Neutrophil (primary cell): ENCODE data around the gene MOGAT2.

ENCODE experiments used
- H3K27ac ChIP-seq: fragments of 200-600 bp; sonication (generic); 2 replicates; pipeline ENCODE4 v1.5.1; 2016; ENCODE audit warnings: mild to moderate bottlenecking, moderate library complexity
- H3K27me3 ChIP-seq: fragments of 200-600 bp; sonication (generic); 2 replicates; pipeline ENCODE4 v1.6.0; 2016; ENCODE audit warnings: mild to moderate bottlenecking
- H3K36me3 ChIP-seq: fragments of 200-600 bp; sonication (generic); 2 replicates; pipeline ENCODE4 v1.5.1; 2017
- H3K4me1 ChIP-seq, 2 experiments: fragments of 200-600 bp in 1 of 2; sonication (generic) in 1 of 2; 1 replicate in 1 of 2; 2 replicates in 1 of 2; pipeline versions ENCODE4 v1.5.1 to v1.6.1; 2013 to 2016; ENCODE audit warnings: low read depth in 1 of 2, low read length in 1 of 2, mild to moderate bottlenecking in 1 of 2, moderate library complexity in 1 of 2; ENCODE audit not compliant: control insufficient read depth in 1 of 2, insufficient read depth in 1 of 2
- H3K4me3 ChIP-seq, 2 experiments: fragments of 200-600 bp in 1 of 2; sonication (generic) in 1 of 2; 1 replicate in 1 of 2; 2 replicates in 1 of 2; pipeline ENCODE4 v1.5.1; 2013 to 2016; ENCODE audit warnings: low read depth in 1 of 2, low read length in 1 of 2, mild to moderate bottlenecking in 1 of 2, moderate library complexity in 1 of 2
- H3K9me3 ChIP-seq: fragments of 200-600 bp; sonication (generic); 2 replicates; pipeline ENCODE4 v1.5.1; 2016
- TF ChIP-seq, protein P1 (sequence below): fragments of 200-600 bp; sonication (generic); IDR thresholded peaks from 2 replicates; pipeline ENCODE4 v1.5.1; 2016; ENCODE audit warnings: antibody characterized with exemption

MOGAT2 gene

DNA sequence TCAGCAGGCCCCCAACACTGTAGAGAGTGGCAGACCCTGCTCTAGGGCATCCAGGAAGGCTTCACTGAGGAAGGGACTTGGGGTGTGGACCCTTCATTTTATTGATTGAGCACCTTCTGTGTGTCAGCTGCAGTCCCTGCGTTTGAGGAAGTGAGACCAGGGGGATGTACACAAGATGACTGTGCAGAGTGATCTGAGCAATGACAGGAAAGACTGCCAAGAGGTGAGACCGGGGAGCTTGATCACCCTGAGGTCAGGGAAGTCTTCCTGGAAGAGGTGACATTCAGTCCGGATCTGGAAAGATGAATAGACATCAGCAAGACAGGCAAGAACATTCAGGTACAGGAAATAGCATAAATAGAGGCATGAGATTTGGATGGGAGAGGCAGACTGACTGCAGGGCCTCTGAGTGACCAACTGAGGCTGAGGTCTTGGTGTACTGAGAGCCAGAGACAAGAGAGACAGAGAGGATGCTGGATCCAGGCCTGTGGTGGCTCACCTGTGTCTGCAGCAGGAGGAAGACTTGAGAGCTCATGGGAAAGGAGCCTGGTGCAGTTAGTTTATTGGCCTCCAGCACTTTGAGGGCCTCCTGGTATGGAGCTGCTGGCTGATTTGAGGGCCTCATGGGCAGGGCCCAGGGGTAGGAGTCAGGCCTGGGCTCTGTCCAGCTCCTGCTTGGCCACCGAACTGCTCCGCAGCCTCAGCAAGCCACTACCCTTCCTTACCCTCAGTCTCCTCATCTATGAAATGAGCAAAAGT, 56.1 kb downstream of the MOGAT2 start:
- TF ChIP-seq, protein P1, sequence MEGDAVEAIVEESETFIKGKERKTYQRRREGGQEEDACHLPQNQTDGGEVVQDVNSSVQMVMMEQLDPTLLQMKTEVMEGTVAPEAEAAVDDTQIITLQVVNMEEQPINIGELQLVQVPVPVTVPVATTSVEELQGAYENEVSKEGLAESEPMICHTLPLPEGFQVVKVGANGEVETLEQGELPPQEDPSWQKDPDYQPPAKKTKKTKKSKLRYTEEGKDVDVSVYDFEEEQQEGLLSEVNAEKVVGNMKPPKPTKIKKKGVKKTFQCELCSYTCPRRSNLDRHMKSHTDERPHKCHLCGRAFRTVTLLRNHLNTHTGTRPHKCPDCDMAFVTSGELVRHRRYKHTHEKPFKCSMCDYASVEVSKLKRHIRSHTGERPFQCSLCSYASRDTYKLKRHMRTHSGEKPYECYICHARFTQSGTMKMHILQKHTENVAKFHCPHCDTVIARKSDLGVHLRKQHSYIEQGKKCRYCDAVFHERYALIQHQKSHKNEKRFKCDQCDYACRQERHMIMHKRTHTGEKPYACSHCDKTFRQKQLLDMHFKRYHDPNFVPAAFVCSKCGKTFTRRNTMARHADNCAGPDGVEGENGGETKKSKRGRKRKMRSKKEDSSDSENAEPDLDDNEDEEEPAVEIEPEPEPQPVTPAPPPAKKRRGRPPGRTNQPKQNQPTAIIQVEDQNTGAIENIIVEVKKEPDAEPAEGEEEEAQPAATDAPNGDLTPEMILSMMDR, result peak; percentile 13
- no peaks in the 10 kb centered on the region for H3K27me3 ChIP-seq
- H3K4me3 ChIP-seq, result peak overlapping the region; percentile 77 to 95
- peaks cover 25% of the 10 kb centered on the region for H3K36me3 ChIP-seq
- H3K27ac ChIP-seq, result peak overlapping the region; percentile 99
- H3K9me3 ChIP-seq, result no peaks in the 10 kb centered on the region
- H3K4me1 ChIP-seq, result peaks cover 91% of the 10 kb centered on the region in 2 experiments

DNA sequence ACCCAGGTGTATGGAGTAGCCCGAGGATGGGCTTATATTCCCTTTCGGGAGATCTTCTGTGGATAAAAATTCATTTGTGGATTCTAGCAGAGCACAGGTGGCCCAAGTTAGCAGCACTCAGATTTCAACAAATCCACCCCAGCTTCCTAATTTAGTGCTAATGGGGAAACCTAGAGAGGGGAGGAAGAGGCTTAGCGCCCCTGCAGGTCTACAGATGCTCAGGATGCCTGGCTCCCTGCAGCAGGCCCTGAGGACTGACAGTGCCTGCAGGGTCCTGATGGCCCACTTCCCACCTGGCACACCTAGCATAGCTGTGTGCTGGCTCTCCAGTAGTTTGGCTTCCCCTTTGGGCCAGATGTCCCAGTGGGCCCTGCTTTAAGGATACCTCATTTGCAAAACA, 57.4 kb downstream of the MOGAT2 start:
- Histone ChIP-seq H3K36me3 (peaks cover 25% of the 10 kb centered on the region), H3K9me3 (no peaks in the 10 kb centered on the region), H3K27me3 (no peaks in the 10 kb centered on the region), H3K4me3 (peak overlapping the region; percentile 77 to 95), H3K27ac (peak overlapping the region; percentile 99), H3K4me1 (peaks cover 100% of the 10 kb centered on the region in 2 experiments)
- TF ChIP-seq, protein P1, result no peak

- Histone ChIP-seq H3K4me1 (peaks cover 93 to 95% of the 10 kb centered on the region in 2 experiments), H3K27ac (peak overlapping the region; percentile 99), H3K36me3 (peaks cover 36% of the 10 kb centered on the region), H3K27me3 (no peaks in the 10 kb centered on the region), H3K9me3 (no peaks in the 10 kb centered on the region), H3K4me3 (peak overlapping the region; percentile 45 to 77)
- TF ChIP-seq, protein P1, result no peak
These were observed 58.9 kb downstream of the MOGAT2 start for GRCh38 chr11:75776546-75776945.

DNA sequence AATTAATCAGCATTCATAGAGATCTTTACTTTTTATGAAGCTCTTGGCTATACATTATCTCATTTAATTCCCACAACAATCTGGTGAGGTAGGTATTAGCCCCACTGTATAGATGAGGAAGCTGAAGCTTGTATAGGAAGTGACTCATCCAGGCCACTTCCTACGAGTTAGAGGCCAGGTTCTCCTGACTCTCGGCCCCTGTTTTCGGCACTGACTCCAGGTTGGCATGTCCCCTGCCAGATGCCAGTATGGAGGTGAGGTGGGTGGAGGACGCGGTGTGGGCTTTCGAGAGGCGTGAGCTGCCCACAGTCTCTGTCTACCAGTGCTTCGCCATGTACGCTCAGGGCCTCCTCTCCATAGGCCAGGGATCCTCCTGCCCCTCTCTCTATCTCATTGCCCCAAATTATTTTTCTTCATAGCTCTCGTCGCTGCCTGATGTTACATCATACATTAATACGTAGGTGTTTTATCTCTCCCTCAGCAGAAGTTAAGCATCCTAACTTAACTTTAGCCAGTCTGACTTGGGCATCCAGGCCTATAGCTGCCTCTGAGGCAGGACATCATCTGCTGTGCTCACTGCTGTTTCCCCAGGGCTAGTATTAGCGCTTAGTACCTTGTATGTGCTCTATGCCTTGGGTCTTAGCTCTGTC, 59.9 kb downstream of the MOGAT2 start:
- Histone ChIP-seq H3K4me3 (peak overlapping the region; percentile 45 to 77), H3K36me3 (peaks cover 40% of the 10 kb centered on the region), H3K9me3 (no peaks in the 10 kb centered on the region), H3K4me1 (peaks cover 84 to 85% of the 10 kb centered on the region in 2 experiments), H3K27me3 (no peaks in the 10 kb centered on the region), H3K27ac (peak overlapping the region; percentile 99)
- TF ChIP-seq, protein P1, result peak; percentile 25

DNA sequence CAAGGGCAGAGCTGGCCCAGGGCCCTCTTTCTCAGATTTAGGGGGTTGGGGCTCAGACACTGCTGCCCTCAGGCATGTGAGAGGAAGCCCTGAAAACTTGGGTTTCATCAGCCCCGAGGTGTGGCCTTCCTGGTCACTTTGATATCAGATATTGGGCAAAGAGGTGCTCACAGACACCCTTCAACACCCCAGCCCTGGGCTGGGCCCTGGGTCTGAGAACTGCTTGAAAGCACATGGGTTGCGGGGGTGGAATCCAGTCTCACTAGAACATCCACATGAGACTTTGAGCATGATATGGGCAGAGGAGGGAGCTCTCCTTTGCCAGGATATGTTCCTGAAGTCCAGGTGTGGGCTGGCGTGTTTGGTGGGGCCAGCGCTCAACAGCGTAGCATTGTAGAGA, 61.3 kb downstream of the MOGAT2 start:
- peak overlapping the region; percentile 99 for H3K27ac ChIP-seq
- H3K9me3 ChIP-seq, result no peaks in the 10 kb centered on the region
- peaks cover 71 to 77% of the 10 kb centered on the region in 2 experiments for H3K4me1 ChIP-seq
- TF ChIP-seq, protein P1, result no peak
- H3K4me3 ChIP-seq, result peak overlapping the region in 1 of 2 experiments; percentile 77
- no peaks in the 10 kb centered on the region for H3K27me3 ChIP-seq
- H3K36me3 ChIP-seq, result peaks cover 48% of the 10 kb centered on the region
